VCaP (cell line): ENCODE results near the gene GALNT11.
"Not testable (repeated sequence)": the region's sequence is repeated elsewhere in the genome, so short reads cannot be mapped to it uniquely, and the experiment has no call there.

Experiments used
- H3K27ac ChIP-seq: fragments of 450-650 bp; 2 replicates; pipeline ENCODE4 v1.5.1; 2017
- CTCF ChIP-seq: fragments of 450-650 bp; conservative IDR thresholded peaks from 2 replicates; pipeline ENCODE4 v1.5.1; 2017; ENCODE audit warnings: mild to moderate bottlenecking, moderate library complexity

The GALNT11 gene

GRCh38 chr7:152035817-152036216 lies 10.3 kb downstream of the GALNT11 start:
- H3K27ac ChIP-seq = no peak overlapping the region
- no peak for TF ChIP-seq CTCF

- not testable (repeated sequence) for H3K27ac ChIP-seq
Observed at GRCh38 chr7:152038410-152038809, 12.9 kb downstream of the GALNT11 start.

GRCh38 chr7:152043086-152043485 lies 17.6 kb downstream of the GALNT11 start:
- H3K27ac ChIP-seq = not testable (repeated sequence)

- not testable (repeated sequence) for H3K27ac ChIP-seq
Observed at GRCh38 chr7:152044909-152045308, 19.4 kb downstream of the GALNT11 start.

- no peak overlapping the region for H3K27ac ChIP-seq
- no peak for TF ChIP-seq CTCF
Observed at GRCh38 chr7:152046531-152046930, 21.1 kb downstream of the GALNT11 start.

GRCh38 chr7:152048051-152048450 lies 22.6 kb downstream of the GALNT11 start:
- no peak overlapping the region for H3K27ac ChIP-seq
- TF ChIP-seq CTCF = no peak

GRCh38 chr7:152050547-152050971 lies 25.1 kb downstream of the GALNT11 start:
- no peak overlapping the region for H3K27ac ChIP-seq

GRCh38 chr7:152051968-152052367 lies 26.5 kb downstream of the GALNT11 start:
- TF ChIP-seq CTCF = no peak
- H3K27ac ChIP-seq = no peak overlapping the region

More at GRCh38 chr7:152050547-152050971, 25.1 kb downstream of the GALNT11 start:
- TF ChIP-seq CTCF = no peak

- no peak for TF ChIP-seq CTCF
- no peak overlapping the region for H3K27ac ChIP-seq
Observed at GRCh38 chr7:152052771-152053170, 27.3 kb downstream of the GALNT11 start.
